NCI-H2081 (cell line): ENCODE results near the gene AFAP1L2.

Experiments
- DNase-seq, 2 experiments: peaks; one replicate each; lab custom pipeline; 2025; lab: John Stamatoyannopoulos, UW

The AFAP1L2 gene, protein sequence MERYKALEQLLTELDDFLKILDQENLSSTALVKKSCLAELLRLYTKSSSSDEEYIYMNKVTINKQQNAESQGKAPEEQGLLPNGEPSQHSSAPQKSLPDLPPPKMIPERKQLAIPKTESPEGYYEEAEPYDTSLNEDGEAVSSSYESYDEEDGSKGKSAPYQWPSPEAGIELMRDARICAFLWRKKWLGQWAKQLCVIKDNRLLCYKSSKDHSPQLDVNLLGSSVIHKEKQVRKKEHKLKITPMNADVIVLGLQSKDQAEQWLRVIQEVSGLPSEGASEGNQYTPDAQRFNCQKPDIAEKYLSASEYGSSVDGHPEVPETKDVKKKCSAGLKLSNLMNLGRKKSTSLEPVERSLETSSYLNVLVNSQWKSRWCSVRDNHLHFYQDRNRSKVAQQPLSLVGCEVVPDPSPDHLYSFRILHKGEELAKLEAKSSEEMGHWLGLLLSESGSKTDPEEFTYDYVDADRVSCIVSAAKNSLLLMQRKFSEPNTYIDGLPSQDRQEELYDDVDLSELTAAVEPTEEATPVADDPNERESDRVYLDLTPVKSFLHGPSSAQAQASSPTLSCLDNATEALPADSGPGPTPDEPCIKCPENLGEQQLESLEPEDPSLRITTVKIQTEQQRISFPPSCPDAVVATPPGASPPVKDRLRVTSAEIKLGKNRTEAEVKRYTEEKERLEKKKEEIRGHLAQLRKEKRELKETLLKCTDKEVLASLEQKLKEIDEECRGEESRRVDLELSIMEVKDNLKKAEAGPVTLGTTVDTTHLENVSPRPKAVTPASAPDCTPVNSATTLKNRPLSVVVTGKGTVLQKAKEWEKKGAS

DNA sequence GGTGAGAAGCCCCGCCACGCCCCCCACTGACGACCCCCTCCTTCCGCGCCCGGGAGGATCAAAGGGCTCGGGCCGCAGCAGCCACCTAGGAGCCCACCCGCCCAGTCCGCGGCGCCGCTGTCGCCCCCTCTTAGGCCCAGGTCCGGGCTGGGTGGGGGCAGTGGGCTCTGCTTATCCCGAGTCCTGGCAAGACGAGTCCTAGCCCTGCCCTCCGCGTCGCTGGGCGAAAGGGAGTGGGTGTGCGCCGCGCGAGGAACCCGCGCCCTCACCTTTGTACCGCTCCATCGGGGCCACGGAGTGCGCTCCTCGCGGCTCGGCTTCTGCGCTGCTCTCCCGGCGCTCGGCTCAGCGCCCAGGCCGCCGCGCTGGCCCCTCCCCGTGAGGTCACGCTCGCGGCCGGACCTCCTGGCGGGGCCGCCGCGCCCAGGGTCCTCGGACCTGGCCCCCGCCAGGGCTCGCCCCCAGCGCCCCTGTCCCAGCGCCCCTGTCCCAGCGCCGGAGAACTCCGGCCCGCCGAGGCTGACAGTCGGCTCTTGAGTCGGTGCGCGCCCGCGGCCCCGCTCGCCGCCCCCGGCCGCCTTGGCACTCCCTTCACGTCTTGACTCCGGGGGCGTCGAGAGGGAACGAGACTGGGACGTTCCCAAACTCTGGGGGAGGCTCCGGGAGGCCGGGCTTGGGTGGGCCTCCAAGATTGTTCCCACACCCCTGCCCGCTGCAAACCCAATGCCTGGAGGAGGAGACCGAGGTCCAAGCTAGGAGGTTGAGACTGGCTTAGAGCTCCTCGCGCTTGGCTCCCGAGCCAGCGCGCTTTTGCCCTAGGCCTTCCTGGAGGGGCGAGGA lies at the start of gene AFAP1L2:
Gene AFAP1L2, minus strand, starts transcription at position 332 of the 840 bp plus-strand sequence. Its CDS starts 47 bp downstream, at position 285.
- no peak for DNase-seq

DNA sequence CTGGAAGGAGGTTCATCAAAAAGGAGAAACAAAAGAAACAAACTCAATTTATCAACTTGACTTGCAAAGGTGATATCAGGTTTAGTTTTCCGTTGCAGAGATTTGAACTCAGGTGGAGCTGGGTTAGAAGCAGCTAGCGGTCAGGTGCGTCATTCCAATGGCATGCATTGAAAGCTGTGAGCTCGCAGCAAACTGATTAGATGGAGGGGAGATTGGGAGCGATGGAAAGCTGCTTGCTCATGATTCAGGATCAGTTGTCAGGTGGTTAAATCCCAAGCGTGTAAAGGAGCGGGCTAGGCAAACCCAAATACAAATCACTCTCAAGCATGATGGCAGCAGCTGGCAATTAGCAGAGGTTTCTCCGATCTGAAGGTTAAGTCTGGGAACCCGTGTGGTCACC lies 49.3 kb upstream of the AFAP1L2 start:
- no peak for DNase-seq

DNA sequence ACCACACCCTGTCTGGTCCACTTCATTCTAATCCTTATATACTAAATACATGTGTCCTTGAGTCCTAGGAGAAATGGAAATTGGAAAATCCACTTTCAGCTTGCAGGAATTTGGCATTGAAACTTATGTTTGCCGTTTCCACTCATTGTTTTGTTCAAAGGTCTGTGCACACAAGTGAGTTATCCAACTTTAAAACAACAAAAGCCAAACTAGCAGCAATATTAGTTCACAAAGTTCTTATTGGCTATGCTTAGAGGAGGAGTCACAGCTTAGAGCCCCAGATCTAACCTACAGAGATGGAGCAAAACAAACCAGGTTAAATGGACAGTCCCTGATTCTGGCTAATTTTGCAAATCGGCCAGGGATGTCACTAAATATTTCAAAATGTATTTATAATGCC lies 44.6 kb upstream of the AFAP1L2 start:
- no peak for DNase-seq

DNA sequence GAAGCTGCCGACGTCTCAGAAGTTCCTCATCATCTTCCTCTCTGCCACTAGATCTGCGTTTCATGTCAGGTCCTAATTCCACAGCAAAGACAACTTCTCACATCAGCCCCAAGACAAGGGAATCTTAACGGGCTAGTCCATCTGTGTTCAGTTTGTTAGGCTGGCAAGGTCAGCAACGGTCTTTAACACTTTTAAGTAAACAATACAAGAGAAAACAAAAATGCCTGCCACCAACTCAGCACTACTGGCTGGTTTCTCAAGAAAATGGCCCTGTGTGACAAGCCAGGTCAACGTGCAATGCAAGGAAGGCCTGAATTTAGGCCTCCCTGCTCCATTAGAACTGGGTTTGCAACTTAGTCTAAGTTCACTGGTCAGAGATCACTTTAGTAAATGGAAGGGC lies 41.0 kb upstream of the AFAP1L2 start:
- no peak for DNase-seq

DNA sequence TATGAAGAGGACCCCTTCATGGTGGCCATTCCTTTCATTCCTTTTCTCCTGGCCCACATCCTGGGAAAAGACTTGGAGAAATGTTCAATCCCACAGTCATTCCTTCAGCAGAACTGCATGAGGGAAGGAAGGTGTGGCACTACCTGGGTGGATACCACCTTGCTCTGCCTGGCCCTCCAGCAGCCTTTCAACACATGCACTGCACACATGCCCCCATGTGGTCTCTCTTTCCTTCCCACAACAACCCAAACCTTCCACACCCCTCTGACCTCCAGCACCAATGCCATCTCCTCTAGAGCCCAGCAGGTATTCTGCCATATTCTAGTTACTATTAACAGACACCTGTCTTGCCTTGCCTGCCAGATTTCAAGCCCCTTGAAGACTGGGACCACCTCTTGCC lies 40.5 kb upstream of the AFAP1L2 start:
- no peak for DNase-seq

DNA sequence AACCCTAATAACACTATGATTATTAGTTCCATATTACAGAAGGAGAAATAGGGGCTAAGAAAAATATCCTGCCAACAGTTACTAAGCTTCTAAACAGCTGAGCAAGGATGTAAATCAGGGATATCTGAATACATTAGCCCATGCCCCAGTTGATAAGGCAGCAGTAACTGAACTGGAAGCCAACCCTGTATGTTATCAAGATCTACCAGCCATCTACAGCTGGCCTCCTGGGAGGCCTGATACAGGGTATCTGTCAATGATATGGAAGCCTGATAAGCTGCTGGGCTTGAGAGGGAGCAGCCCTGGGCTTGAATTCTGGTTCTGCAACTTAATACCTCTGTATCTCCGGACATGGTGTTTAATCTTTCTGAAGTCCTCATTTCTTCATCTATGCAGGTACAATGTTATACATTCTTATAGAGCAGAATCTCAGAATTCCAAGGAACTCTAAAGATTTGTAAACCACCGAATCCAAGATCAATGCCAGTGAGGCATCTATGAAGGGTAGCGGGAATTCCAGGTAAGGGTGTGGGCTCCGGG lies 37.9 kb upstream of the AFAP1L2 start:
- DNase-seq: no peak

DNA sequence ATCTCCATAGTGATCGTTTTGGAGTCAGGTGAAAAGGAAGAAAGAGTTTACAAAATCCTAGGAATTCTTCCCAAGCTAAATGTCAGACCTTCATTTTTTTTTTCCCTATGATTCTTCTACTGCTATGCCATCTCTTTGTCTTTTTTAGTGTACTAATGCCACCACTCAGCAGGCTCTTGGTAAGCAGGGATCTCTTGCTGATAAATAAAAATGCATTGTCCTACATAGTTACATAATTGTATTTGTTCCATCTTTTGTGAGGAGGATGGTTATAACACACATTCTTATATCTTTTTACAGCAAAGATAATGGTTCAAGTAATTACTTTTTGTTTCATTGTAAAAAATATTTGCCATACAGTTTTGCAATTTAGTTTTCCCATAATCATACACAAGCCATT lies 36.8 kb upstream of the AFAP1L2 start:
- no peak for DNase-seq

DNA sequence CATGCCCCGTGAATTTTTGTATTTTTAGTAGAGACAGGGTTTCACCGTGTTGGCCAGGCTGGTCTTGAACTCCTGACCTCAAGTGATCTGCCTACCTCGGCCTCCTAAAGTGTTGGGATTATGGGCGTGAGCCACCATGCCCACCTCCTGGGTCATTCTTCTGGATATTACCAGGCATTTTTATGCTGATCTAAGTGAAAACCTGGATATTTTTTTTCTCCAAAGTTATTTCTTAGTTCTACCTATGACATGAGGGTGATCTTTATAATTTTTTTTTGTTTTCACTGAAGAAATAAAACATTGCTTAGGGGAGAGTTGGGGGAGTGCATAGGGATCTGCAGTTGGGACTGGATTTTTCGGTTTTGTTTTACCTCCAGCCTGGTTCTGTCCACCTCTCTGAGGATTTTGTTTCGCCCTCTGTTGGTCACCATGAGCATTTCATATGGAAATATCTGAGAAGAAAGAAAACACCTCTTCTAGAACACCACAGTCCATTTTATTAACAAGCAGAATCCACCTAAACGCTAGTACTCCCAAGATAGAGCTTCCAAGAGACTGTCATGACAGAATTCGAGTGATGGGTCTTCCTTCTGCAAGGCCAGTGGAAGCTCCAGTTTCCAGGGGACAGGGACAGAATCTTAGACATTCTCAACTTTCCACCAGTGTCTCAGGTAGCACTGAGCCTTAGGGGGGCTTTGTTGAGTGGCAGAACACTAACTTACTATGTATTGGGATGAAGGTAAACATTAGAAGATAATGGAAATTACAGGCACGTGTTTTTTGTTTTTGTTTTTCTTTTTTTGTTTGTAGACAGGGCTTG lies 33.4 kb upstream of the AFAP1L2 start:
- no peak for DNase-seq

DNA sequence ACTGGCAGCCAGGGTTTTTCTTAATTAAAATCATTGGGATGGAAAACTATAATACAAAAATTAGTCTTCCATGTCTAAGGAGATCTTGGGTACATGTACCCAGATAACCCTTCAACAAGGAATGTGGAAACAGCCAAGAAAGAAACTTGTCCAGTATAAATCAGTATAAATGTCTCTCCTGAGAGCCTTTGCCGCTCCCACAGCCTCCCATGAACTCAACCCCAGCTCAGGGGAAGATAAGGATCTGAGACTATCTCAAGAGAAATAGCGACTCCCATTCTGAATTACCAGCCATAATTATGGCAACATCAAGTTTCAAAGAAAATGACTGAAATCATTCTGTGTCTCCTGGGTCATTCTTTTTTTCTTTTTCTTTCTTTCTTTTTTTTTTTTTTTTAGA lies 32.6 kb upstream of the AFAP1L2 start:
- DNase-seq: no peak

DNA sequence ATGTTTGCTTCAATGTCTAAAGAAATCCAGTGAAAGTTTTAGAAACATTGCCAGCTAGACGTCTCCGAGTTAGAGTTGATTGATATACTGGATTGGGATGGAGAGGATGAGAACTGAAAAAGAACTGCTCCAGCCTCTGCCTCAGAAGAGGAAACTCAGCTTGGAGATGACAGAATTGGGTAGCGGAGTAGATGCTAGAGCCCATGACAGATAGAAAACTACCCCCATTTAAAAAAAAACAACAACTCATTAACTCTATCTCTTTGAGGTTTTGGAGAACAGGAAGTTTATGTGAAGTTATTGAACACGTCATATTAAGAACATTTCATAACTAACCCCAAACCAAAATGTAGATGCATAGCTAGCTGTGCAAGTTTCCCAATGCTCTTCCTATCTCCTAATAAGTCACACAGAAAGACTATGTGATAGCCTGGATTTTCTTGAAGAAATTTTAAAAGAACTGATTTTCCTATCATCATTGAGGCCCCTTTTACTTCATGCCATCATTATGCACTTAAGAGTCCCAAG lies 28.3 kb upstream of the AFAP1L2 start:
- DNase-seq: no peak

DNA sequence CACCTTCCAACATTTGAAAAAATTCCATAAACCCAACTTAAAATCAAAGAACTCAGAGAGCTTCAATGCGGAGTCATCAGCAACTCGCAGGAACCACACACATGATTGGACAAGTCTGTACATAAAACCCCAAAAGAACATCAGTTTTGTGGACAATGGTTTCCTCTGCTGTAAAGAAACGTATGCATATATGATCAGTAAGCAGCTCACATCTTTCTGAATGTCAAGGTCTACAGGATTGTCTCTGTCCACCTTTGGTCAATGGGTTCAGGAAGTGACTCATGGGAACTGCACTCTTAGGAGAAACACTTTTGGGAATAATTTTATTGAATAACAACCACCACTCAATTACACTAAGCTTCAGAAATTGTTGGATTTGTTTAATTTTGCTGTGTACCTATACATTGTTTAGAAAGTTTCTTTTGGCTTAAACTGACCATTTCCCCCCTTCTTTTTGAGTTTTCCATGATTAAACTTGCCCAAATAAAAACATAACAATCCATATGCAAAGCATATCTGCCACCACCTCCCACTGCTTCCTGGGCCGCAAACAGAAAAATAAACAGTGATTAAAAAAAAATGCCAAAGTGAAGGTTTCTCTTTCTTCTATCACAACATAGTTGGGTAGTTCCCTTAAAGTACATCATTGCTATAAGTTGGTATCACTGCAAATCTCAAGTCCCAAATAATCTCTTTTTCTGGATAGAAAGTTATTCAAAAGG lies 27.3 kb upstream of the AFAP1L2 start:
- no peak for DNase-seq

DNA sequence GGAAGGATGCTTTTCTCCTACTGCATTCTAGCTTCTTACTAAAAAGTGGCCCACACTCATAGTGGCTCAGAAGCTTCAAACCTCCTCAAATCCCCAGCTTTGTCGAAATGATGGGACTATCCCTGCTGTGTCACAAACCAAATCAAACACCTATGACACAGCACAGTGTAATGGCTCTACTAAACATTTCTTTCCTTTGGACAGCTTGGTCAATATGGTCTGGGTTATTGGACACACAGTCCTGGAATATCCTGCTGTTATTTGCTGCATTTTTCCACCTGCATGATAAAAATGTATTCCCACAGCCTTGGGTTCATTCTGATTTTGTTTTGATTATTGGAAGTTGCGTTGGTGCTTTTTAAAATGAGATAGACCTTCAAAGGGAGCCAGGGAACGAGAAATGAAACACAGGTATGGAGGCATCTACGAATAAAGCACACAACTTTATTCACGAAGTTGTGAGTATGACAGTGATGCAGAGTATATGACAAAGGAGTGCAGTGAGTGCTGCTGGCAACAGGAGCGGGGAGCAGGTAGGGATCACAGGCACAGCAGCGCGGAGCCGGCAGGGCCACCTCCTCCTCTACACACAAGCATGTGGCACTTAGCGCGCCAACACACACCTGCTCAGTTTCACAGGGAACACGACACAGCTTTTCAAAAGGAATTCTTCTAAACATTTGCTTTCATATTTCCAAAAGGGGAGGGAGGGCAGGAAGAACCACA lies 26.5 kb upstream of the AFAP1L2 start:
- no peak for DNase-seq

DNA sequence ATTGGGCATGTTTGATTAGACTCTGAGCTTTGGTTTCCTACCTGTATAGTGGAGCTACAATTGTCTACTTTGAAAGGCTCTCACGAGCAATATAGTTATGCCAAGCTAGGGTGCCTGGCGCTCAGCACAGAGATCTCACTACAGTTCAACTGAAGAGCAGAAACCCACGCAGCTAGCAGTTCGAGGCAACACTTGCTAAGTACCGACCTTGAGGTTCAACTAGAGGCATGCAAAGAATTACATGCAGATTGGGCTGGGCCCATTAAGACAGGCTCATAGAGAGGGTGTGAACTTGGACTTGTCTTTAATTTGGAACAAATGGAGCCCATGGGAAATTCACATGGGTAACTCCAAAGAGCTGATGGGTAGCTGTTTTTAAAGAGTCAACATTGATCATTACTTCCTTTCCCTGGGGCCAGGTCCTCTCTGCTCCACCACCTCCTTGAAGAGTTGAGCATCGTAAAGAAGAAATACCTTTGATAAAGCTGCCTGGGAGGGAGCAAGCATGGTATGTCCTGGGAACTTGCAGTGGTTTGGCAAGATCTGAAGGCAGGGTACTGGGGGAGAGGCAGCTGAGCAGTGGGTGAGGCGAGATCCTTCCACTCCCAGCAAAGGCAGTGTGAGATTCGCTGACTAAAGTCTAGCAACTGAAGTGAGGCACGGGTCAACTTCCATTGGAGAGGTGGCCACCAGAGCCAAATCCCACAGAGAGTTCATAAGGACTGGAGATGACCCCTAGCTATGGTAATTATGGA lies 25.5 kb upstream of the AFAP1L2 start:
- no peak for DNase-seq

DNA sequence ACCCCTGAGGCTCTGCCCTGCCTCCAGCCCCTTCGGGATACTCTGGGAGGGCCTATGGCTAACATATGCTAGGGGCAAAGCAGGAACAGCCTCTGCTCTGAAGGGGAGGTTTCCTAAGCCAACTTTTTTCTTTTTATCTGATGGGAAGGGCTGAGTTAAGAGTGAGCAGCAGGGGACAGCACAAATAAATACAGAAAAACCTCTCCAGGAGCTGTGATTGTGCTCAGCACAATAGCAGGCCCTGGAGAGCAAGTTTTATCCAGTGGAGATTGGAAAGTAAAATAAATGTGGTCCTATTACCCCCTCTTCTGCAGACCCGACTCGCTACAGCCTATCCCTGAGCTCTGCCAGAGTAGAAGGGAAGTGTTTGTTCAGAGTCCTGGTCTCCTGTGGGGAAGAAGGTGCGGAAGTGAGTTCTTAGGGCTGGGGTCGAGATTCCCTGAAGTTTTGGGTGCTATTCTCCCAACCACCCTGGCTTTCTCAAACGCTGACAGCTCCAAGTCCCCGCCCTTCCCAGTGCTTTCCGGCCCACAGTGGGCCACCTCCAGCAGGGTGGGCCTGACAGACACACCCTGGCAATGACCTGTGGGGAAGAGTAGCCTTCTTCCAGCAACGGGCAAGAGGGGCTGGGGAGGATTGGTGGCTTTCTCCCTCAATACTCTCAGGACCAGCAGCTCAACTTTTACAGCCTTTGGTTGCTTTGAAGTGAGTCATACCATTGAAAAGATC lies 23.0 kb upstream of the AFAP1L2 start:
- DNase-seq: no peak

DNA sequence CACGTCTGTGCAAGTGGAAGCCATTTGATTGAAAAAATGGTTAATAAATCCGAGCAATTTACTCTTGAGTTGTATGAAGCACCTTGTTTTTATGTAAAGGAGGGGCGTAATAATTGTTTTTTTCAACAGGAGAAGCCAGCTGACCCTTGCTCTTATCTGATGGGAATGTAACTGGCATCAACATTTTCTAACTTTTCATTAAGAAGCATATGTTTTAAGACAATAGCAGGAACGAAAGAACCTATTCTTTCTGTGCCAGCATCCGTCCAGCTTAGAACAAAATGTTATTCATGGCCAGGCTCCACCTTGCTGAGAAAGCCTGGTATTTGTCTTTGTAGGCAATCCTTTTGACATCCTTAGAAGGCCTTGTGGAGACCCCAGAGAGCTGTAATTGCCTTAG lies 22.2 kb upstream of the AFAP1L2 start:
- no peak for DNase-seq

DNA sequence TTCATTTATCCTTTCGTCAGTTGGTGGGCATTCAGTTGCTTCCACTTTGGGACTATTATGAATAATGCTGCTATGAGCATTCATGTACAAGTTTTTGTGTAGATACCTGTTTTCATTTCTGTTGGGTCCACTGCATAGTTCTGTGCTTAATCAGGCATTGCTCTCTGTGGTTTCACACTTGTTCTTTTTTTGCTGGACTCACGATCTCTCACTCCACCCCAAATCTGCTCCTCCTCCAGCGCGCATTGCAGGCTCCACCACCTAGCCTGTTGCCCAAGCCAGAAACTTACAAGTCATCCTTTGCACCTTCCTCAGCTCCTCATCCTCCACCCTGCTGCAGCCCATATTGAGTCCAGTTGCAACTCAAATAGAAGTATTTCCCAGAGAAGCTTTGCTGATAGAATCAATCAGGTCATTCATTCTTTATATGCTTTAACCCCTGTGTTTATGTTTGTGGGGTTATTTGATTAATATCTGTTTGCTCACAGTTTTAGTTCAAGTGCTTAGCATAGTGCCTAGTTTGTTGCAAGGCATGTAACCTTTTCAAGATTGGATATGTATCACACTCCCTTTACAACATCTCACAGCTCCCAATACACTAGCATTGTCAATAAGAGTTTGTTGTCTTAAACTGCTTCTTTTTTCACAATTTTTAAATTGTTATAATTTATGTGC lies 16.6 kb upstream of the AFAP1L2 start:
- DNase-seq: no peak

DNA sequence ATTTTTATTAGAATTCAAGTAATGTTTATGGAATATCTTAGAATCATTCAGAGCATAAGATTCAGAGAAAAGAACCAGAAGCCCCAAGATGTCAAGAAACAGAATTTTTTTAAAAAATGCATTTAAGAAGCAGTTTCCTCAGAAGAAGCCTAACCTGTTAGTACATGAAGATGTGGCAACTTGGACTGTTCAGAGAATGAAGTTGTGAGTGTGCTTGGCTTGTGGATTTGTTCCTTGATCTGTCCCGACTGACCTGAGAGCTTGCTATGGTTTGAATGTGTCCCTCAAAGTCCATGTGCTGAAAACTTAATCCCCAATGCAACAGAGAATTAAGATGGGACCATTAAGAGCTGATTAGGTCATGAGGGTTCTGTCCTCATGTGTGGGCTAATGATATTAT lies 13.8 kb upstream of the AFAP1L2 start:
- no peak for DNase-seq
